Ascending aorta (tissue), 2 donors: ENCODE data around the gene ELFN1. TPM values are rescaled to one million over a fixed set of nuclear protein-coding genes. Genes with fewer than 3 reads are reported as not detected.
A peak's percentile ranks its signal among the peaks of the same experiment; 100 is the strongest.

Source experiments
- DNase-seq, 2 donors: peaks; one replicate each; pipeline ENCODE4 v3.0.0-alpha.2; 2019; ENCODE audit warnings: low spot score in 2 of 2
- H3K27ac ChIP-seq, 2 donors: fragments of 200-600 bp; sonication (generic); one replicate each; pipeline ENCODE4 v1.5.1; 2016 to 2017; ENCODE audit warnings: mild to moderate bottlenecking in 1 of 2
- H3K27me3 ChIP-seq: fragments of 200-600 bp; sonication (generic); one replicate; pipeline ENCODE4 v1.5.1; 2017
- H3K36me3 ChIP-seq, 2 donors: fragments of 200-600 bp; sonication (generic); one replicate each; pipeline ENCODE4 v1.5.1; 2016
- H3K4me1 ChIP-seq, 2 donors: fragments of 200-600 bp; sonication (generic); one replicate each; pipeline ENCODE4 v1.5.1; 2016 to 2017; ENCODE audit warnings: mild to moderate bottlenecking in 1 of 2
- H3K4me3 ChIP-seq, 2 donors: fragments of 200-600 bp; sonication (generic); one replicate each; pipeline ENCODE4 v1.5.1; 2016 to 2017; ENCODE audit warnings: mild to moderate bottlenecking in 1 of 2
- H3K9me3 ChIP-seq, 2 donors: fragments of 200-600 bp; sonication (generic); one replicate each; pipeline ENCODE4 v1.5.1; 2016
- CTCF ChIP-seq, 3 experiments: fragments of 200-600 bp in 2 of 3; fragments of 450-650 bp in 1 of 3; sonication (generic) in 2 of 3; IDR thresholded peaks; one replicate each; pipeline ENCODE4 v1.5.1; 2016 to 2019; ENCODE audit warnings: antibody characterized with exemption in 3 of 3, mild to moderate bottlenecking in 1 of 3, moderate library complexity in 1 of 3
- intact Hi-C: fragments of 100-400 bp; cut with DNase I; formaldehyde crosslinking; loops from one replicate; pipeline ENCODE4 v1.15.1; 2023
- total RNA-seq: library from RNA; depleted of rRNA; stranded (reverse); fragments of >200 nt; gene quantifications from one replicate; pipeline ENCODE4 v1.1.0, GENCODE V29; 2016

ELFN1 gene
- total RNA-seq, 1 donor from 2014 or later, result 7.3 TPM

DNA sequence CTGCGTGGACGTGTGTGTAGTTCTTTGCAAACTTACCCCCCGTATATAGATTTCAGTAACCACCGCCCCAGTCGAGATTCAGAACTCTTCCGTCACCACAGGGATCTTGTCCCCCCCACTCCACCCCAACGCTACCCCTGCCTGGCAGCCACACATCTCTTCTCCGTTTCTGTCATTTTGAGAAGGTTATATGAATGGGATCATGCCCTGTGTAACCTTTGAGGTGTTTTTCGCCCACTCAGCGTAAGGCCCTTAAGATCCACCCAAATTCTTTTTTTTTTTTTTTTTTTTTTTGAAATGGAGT lies 83.4 kb downstream of the ELFN1 start:
- Histone ChIP-seq H3K4me3 (no peak overlapping the region), H3K4me1 (no peaks in the 10 kb centered on the region), H3K27ac (no peak overlapping the region), H3K36me3 (no peaks in the 10 kb centered on the region), H3K27me3 (no peaks in the 10 kb centered on the region), H3K9me3 (no peaks in the 10 kb centered on the region)
- intact Hi-C loops, result no loop called here
- no peak for TF ChIP-seq CTCF (IDR thresholded peaks at IDR 0.05)
- DNase-seq, result no peak

- Histone ChIP-seq H3K9me3 (no peaks in the 10 kb centered on the region), H3K36me3 (no peaks in the 10 kb centered on the region), H3K27ac (no peak overlapping the region), H3K4me3 (no peak overlapping the region), H3K27me3 (no peaks in the 10 kb centered on the region), H3K4me1 (no peaks in the 10 kb centered on the region)
- TF ChIP-seq CTCF (IDR thresholded peaks at IDR 0.05), result no peak
- DNase-seq, result no peak
- intact Hi-C loops, result no loop called here
Measured at GRCh38 chr7:1754345-1754908, 84.3 kb downstream of the ELFN1 start.

DNA sequence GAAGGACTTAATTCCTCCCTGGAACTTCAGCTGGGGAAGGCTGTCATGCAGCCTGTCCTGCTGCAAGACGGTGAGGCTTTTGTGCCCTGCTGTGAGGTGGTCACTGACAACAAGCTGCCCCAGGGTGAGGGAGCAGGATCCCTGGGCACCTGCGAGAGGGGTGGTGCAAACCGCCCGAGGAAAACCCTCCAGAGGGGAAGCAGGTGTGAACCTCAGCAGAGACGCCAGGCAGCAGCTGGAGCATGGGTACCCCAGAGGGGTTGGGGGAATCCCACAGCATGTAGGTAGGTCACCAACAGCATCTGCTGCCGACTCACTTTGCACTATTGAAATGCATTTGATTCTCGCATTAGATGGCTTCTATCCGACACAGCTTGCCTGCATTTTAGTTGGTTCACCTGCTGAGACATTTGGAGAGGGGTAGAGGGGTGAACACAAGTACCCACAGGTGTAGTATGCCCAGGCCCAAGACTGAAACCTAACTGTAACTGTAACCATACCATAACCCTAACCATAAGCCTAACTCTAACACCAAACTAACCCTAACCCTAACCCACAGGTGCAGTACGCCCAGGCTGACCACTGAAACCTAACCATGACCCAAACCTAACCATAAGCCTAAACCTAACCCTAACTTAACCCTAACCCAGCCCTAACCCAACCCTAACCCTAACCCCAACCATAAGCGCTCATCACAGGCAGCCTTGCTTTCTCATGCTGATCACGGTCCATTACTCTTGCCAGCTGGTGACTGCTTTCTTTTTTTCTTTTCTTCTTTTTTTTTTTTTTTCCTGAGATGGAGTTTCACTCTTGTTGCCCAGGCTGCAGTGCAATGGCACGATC lies 85.9 kb downstream of the ELFN1 start:
- no peak overlapping the region for H3K4me3 ChIP-seq
- no peaks in the 10 kb centered on the region for H3K36me3 ChIP-seq
- intact Hi-C loops, result no loop called here
- no peak for DNase-seq
- no peak overlapping the region for H3K27ac ChIP-seq
- H3K4me1 ChIP-seq, result no peaks in the 10 kb centered on the region
- TF ChIP-seq CTCF (IDR thresholded peaks at IDR 0.05), result no peak
- no peaks in the 10 kb centered on the region for H3K9me3 ChIP-seq
- H3K27me3 ChIP-seq, result no peaks in the 10 kb centered on the region

DNA sequence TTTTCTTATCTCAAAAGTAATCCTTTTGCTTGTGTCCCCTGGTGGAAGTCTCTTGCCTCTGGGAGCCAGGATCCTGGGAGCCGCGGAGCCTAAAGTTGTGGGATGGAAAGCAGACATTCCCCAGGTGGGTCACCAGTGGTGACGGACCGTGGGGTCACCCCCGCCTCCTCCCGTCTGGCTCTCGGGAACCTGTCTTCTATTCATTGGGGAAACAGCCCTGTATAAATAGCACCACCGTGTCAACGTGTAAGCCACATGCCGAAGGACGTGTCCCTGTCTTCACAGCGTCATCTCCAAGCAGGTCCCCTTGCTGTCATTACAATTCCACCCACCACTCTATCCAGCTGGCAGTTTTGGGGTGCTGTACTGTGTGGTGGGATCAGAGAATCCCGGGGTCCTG lies 87.5 kb downstream of the ELFN1 start:
- intact Hi-C loops, result no loop called here
- Histone ChIP-seq H3K27me3 (no peaks in the 10 kb centered on the region), H3K36me3 (no peaks in the 10 kb centered on the region)

GRCh38 chr7:1758028-1758858 lies 88.2 kb downstream of the ELFN1 start:
- Histone ChIP-seq H3K4me1 (no peaks in the 10 kb centered on the region), H3K36me3 (no peaks in the 10 kb centered on the region), H3K4me3 (no peak overlapping the region), H3K9me3 (peaks cover 0 to 4% of the 10 kb centered on the region in 2 donors), H3K27ac (no peak overlapping the region), H3K27me3 (no peaks in the 10 kb centered on the region)
- intact Hi-C loops, result no loop called here
- peak in 1 of 3 experiments; percentile 18 for TF ChIP-seq CTCF (IDR thresholded peaks at IDR 0.05)
- DNase-seq, result no peak

More for the DNA sequence above, 87.5 kb downstream of the ELFN1 start:
- H3K4me1 ChIP-seq, result no peaks in the 10 kb centered on the region
- no peaks in the 10 kb centered on the region for H3K9me3 ChIP-seq
- H3K27ac ChIP-seq, result no peak overlapping the region
- no peak overlapping the region for H3K4me3 ChIP-seq
- no peak for DNase-seq
- TF ChIP-seq CTCF (IDR thresholded peaks at IDR 0.05), result no peak
